Mucosa of rectum (tissue), 2 donors: ENCODE measurements around the gene GABRA5.
"Not testable (repeated sequence)": the region's sequence is repeated elsewhere in the genome, so short reads cannot be mapped to it uniquely, and the experiment has no call there.

Experiments
- H3K27ac ChIP-seq, 2 donors: one replicate each; pipeline ENCODE4 v1.7.0; 2013; ENCODE audit warnings: inconsistent platforms in 2 of 2, low read depth in 2 of 2, low read length in 2 of 2
- H3K27me3 ChIP-seq, 2 donors: one replicate each; pipeline ENCODE4 v1.7.0; 2013; ENCODE audit warnings: low read length in 2 of 2; ENCODE audit not compliant: control insufficient read depth in 2 of 2, insufficient read depth in 2 of 2
- H3K36me3 ChIP-seq, 2 donors: one replicate each; pipeline ENCODE4 v1.7.0; 2013; ENCODE audit warnings: low read length in 2 of 2; ENCODE audit not compliant: control insufficient read depth in 2 of 2, insufficient read depth in 2 of 2
- H3K4me1 ChIP-seq, 2 donors: one replicate each; pipeline ENCODE4 v1.7.0; 2013; ENCODE audit warnings: low read length in 2 of 2, mild to moderate bottlenecking in 1 of 2; ENCODE audit not compliant: control insufficient read depth in 2 of 2, insufficient read depth in 2 of 2
- H3K4me3 ChIP-seq, 2 donors: one replicate each; pipeline ENCODE4 v1.7.0; 2013; ENCODE audit warnings: low read length in 2 of 2
- H3K9ac ChIP-seq, 2 donors: one replicate each; pipeline ENCODE4 v1.7.0; 2013; ENCODE audit warnings: low read length in 2 of 2, low read depth in 1 of 2, mild to moderate bottlenecking in 1 of 2
- H3K9me3 ChIP-seq, 2 donors: one replicate each; pipeline ENCODE4 v1.7.0; 2013; ENCODE audit warnings: low read length in 2 of 2; ENCODE audit not compliant: control insufficient read depth in 2 of 2
- donor health status: healthy.
- donor health status: Normal muscosa, but diverticular disease.

GABRA5 gene

GRCh38 chr15:26890451-26890850 is 23.6 kb downstream of the GABRA5 start:
- Histone ChIP-seq H3K4me1 (no peaks in the 10 kb centered on the region), H3K36me3 (no peaks in the 10 kb centered on the region), H3K27ac (no peak overlapping the region), H3K27me3 (peaks cover 0 to 3% of the 10 kb centered on the region in 2 donors), H3K4me3 (no peak overlapping the region), H3K9ac (no peak overlapping the region), H3K9me3 (no peaks in the 10 kb centered on the region)

DNA sequence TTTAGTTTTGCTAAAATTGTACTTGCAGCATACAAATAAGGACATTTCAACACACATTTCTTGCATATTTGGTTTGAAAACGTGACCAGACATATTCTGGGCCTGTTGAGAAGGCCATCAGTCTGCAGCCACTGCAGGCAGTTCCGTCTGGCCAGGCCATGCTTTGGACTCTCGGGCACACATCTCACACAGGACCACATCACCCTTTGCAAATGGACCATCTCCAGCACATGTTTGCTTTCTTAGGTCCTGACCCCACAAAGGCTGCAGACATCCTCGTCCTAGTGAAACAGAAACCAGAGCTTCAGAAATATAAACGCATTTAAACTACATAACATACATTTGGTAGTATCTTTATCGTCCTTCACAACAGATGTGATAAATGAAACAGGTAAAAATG is 24.1 kb downstream of the GABRA5 start:
- Histone ChIP-seq H3K4me3 (peak overlapping the region in 1 of 2 donors; percentile 20), H3K36me3 (no peaks in the 10 kb centered on the region), H3K27me3 (peaks cover 0 to 3% of the 10 kb centered on the region in 2 donors), H3K9me3 (no peaks in the 10 kb centered on the region), H3K4me1 (no peaks in the 10 kb centered on the region), H3K9ac (no peak overlapping the region), H3K27ac (no peak overlapping the region)

GRCh38 chr15:26891448-26892181 is 24.8 kb downstream of the GABRA5 start:
- peaks cover 0 to 3% of the 10 kb centered on the region in 2 donors for H3K27me3 ChIP-seq
- no peaks in the 10 kb centered on the region for H3K4me1 ChIP-seq
- no peaks in the 10 kb centered on the region for H3K9me3 ChIP-seq
- no peak overlapping the region for H3K9ac ChIP-seq
- no peaks in the 10 kb centered on the region for H3K36me3 ChIP-seq
- no peak overlapping the region for H3K27ac ChIP-seq
- H3K4me3 ChIP-seq: peak overlapping the region in 1 of 2 donors; percentile 20

GRCh38 chr15:26892182-26892518 is 25.3 kb downstream of the GABRA5 start:
- H3K27ac ChIP-seq: no peak overlapping the region
- peaks cover 0 to 3% of the 10 kb centered on the region in 2 donors for H3K27me3 ChIP-seq
- no peaks in the 10 kb centered on the region for H3K4me1 ChIP-seq
- H3K4me3 ChIP-seq: no peak overlapping the region
- no peaks in the 10 kb centered on the region for H3K9me3 ChIP-seq
- no peaks in the 10 kb centered on the region for H3K36me3 ChIP-seq
- H3K9ac ChIP-seq: no peak overlapping the region

- H3K36me3 ChIP-seq: no peaks in the 10 kb centered on the region
- H3K27me3 ChIP-seq: peaks cover 0 to 3% of the 10 kb centered on the region in 2 donors
These were observed 25.8 kb downstream of the GABRA5 start for GRCh38 chr15:26892678-26893077.

DNA sequence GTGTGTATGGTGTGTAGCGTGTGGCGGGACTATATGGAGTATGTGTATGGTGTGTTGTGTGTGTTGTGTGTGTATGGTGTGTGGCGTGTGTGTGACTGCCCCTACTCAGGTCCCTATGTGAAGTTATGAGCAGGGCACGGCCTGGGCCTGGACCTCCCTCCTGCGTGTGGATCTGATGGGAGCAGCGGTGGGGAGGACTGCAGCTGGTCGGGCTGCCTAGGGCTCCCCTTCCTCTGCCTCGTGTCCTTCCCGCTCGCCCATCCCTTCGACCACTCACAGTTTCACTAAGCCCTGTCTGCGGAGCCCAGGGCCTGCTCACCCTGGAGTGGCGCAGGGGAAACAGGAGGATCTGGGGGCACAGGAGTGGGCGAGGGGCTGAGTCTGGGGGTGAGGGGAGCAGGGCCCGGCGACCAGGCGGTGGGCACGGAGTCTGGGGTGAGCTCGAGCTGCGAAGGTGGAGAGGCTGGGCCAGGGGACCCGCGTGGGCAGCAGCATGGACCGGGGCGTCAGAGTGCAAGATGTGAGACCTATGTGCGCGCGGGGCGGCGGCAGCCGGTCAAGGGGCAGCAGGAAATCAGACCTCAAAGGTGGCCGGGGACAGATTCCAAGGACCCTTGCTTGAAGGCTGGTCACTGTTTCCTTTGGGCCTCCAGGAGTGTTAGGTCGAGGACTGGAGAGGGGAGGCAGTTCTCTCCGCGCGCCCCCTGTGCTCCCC is 26.6 kb downstream of the GABRA5 start:
- H3K9ac ChIP-seq: no peak overlapping the region
- no peak overlapping the region for H3K4me3 ChIP-seq
- H3K36me3 ChIP-seq: no peaks in the 10 kb centered on the region
- H3K4me1 ChIP-seq: no peaks in the 10 kb centered on the region
- H3K27me3 ChIP-seq: peaks cover 0 to 3% of the 10 kb centered on the region in 2 donors
- no peaks in the 10 kb centered on the region for H3K9me3 ChIP-seq
- no peak overlapping the region for H3K27ac ChIP-seq

More at GRCh38 chr15:26892678-26893077, 25.8 kb downstream of the GABRA5 start:
- Histone ChIP-seq H3K9me3 (no peaks in the 10 kb centered on the region), H3K4me3 (no peak overlapping the region), H3K27ac (no peak overlapping the region), H3K4me1 (no peaks in the 10 kb centered on the region), H3K9ac (no peak overlapping the region)

DNA sequence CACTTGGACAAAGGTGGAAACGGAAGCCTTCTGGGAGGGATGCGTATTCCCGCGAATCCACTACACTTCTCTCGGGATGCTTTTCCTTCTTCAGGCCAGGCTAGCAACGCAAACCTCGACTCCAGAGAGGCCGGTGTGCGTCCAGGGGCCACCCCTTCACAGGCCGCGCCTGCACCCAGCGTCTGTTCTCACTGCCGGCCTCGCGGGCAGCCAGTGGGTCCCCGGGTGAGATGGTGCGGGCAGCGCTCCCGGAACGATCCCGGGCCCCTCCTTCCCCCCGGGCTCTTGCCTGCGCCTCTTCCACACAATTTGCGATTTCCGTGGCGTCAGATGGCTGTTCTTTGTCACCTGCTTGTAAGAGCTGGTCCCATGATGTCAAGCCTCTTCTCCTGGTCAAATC is 27.3 kb downstream of the GABRA5 start:
- H3K27me3 ChIP-seq: peaks cover 0 to 3% of the 10 kb centered on the region in 2 donors
- no peak overlapping the region for H3K27ac ChIP-seq
- H3K4me1 ChIP-seq: no peaks in the 10 kb centered on the region
- no peaks in the 10 kb centered on the region for H3K36me3 ChIP-seq
- H3K9ac ChIP-seq: no peak overlapping the region
- H3K9me3 ChIP-seq: peaks cover 0 to under 1% of the 10 kb centered on the region in 2 donors
- H3K4me3 ChIP-seq: no peak overlapping the region

- not testable (repeated sequence) for H3K27me3 ChIP-seq, H3K36me3 ChIP-seq, H3K4me3 ChIP-seq, H3K27ac ChIP-seq, H3K4me1 ChIP-seq, H3K9me3 ChIP-seq, H3K9ac ChIP-seq
These were observed 28.5 kb downstream of the GABRA5 start for GRCh38 chr15:26895346-26895745.

DNA sequence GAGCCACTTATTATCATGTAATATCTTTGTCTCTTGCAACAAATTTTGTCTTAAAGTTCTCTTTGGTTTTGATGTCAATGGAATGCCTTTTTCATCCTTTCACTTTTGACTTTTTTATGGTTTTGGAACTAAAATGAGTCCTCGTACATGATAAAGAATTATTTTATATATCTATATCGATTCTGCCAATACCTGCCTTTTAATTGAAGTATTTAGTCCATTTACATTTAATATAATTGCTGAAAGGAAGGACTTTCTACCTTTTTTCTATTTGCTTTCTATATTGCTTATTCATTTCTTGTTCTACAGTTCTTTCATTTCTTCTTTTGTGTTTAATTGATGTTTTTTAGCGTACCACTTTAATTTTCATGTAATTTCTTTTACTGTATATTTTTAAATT is 32.8 kb downstream of the GABRA5 start:
- Histone ChIP-seq H3K27ac (no peak overlapping the region), H3K4me3 (no peak overlapping the region), H3K9ac (no peak overlapping the region)

DNA sequence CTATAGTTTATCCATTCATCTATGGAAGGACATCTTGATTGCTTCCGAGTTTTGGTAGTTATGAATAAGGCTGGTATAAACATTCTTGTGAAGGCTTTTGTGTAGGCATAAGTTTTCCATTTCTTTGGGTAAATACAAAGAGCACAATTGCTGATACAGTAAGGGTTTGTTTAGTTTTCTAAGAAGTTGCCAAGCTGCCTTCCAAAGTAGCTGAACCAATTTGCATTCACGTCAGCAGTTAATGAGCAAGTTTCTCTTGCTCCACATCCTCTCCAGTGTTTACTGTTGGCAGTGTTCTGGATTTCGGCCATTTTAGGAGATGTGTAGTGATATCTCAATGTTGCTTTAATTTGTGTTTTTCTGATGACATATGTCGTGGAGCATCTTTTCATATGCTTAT is 34.2 kb downstream of the GABRA5 start:
- Histone ChIP-seq H3K9me3 (peaks cover 6 to 7% of the 10 kb centered on the region in 2 donors), H3K36me3 (no peaks in the 10 kb centered on the region), H3K27me3 (no peaks in the 10 kb centered on the region), H3K27ac (no peak overlapping the region), H3K4me3 (no peak overlapping the region), H3K9ac (no peak overlapping the region), H3K4me1 (no peaks in the 10 kb centered on the region)

More for the DNA sequence above, 32.8 kb downstream of the GABRA5 start:
- peaks cover 6 to 7% of the 10 kb centered on the region in 2 donors for H3K9me3 ChIP-seq
- no peaks in the 10 kb centered on the region for H3K4me1 ChIP-seq
- H3K36me3 ChIP-seq: no peaks in the 10 kb centered on the region
- no peaks in the 10 kb centered on the region for H3K27me3 ChIP-seq
